ENCODE data around the gene TEX11.

Gene TEX11

DNA sequence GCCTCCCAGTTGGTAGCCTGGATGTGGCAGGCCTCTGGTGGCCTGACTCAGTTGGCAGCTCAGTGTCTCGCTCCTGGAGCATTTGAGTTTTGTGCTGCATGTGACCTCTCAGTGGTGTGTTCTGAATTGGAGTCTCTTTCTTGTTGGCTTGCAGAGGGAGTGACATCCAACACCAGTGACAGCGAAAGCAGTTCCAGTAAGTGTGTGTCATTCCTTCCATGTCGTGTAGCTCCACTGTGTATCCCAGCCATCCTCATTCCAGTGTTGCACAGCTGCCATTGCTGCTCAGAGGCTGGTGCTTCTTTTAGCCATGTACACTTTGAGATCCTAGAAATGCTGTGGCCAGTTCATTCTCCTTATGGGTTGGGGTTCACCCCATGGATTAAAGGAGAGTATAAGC is 411.5 kb downstream of the TEX11 start:
- H3K4me2 ChIP-seq (ENCODE audit: low read depth, low read length, poor library complexity, severe bottlenecking) = no peak overlapping the region
- H3K9me3 ChIP-seq (ENCODE audit: insufficient read depth, low read length) = no peaks in the 10 kb centered on the region
- H3F3A ChIP-seq (ENCODE audit: insufficient read depth) = no peaks in the 10 kb centered on the region
- no peaks in the 10 kb centered on the region for H3K27me3 ChIP-seq (ENCODE audit: low read length)
- no peak overlapping the region for H3K27ac ChIP-seq (ENCODE audit: low read depth, low read length)
- TF ChIP-seq, protein P1, sequence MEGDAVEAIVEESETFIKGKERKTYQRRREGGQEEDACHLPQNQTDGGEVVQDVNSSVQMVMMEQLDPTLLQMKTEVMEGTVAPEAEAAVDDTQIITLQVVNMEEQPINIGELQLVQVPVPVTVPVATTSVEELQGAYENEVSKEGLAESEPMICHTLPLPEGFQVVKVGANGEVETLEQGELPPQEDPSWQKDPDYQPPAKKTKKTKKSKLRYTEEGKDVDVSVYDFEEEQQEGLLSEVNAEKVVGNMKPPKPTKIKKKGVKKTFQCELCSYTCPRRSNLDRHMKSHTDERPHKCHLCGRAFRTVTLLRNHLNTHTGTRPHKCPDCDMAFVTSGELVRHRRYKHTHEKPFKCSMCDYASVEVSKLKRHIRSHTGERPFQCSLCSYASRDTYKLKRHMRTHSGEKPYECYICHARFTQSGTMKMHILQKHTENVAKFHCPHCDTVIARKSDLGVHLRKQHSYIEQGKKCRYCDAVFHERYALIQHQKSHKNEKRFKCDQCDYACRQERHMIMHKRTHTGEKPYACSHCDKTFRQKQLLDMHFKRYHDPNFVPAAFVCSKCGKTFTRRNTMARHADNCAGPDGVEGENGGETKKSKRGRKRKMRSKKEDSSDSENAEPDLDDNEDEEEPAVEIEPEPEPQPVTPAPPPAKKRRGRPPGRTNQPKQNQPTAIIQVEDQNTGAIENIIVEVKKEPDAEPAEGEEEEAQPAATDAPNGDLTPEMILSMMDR (IDR thresholded peaks at IDR 0.05; ENCODE audit: insufficient read depth, low read length, poor library complexity, severe bottlenecking) = no peak
- TF ChIP-seq EZH2phosphoT487 (conservative IDR thresholded peaks at IDR 0.05; ENCODE audit: low read length) = no peak
- H2AFZ ChIP-seq (ENCODE audit: low read depth, low read length, severe bottlenecking) = no peak overlapping the region
- no peak overlapping the region for H3K4me3 ChIP-seq (ENCODE audit: insufficient read depth, low read length, poor library complexity, severe bottlenecking)
- no peaks in the 10 kb centered on the region for H4K20me1 ChIP-seq (ENCODE audit: low read depth, low read length)
- H3K9ac ChIP-seq (ENCODE audit: low read length) = no peak overlapping the region
- no peaks in the 10 kb centered on the region for H3K79me2 ChIP-seq (ENCODE audit: insufficient read depth, low read length)
- H3K36me3 ChIP-seq (ENCODE audit: low read length) = no peaks in the 10 kb centered on the region
- H3K9me2 ChIP-seq (replicated peaks; ENCODE audit: insufficient read depth, low read length) = no peaks in the 10 kb centered on the region

DNA sequence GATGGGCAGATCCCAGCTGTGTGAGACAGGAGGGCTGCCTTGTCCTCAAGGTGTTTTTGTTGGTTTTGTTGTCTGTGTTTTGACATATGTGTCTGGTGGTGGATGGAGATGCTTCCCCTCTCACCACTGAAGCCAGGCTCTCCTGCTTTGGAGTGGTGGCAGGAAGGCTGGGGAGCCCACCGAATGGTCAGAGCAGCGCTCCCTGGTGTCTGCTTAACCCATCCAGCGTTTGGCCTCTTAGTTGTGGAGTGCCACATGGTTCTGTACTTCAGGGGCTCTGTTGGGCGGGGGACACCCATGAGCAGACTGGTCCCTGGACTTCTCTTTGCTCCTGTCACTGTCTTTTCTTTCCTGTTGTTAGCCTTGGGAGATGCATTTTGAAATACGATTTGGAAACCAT is 412.0 kb downstream of the TEX11 start:
- TF ChIP-seq, protein P1 (IDR thresholded peaks at IDR 0.05; ENCODE audit: insufficient read depth, low read length, poor library complexity, severe bottlenecking) = no peak
- TF ChIP-seq EZH2phosphoT487 (conservative IDR thresholded peaks at IDR 0.05; ENCODE audit: low read length) = no peak
- no peak overlapping the region for H3K4me2 ChIP-seq (ENCODE audit: low read depth, low read length, poor library complexity, severe bottlenecking)
- H3K36me3 ChIP-seq (ENCODE audit: low read length) = no peaks in the 10 kb centered on the region
- no peaks in the 10 kb centered on the region for H3K9me3 ChIP-seq (ENCODE audit: insufficient read depth, low read length)
- H3K27ac ChIP-seq (ENCODE audit: low read depth, low read length) = no peak overlapping the region
- H3F3A ChIP-seq (ENCODE audit: insufficient read depth) = no peaks in the 10 kb centered on the region
- H3K4me3 ChIP-seq (ENCODE audit: insufficient read depth, low read length, poor library complexity, severe bottlenecking) = no peak overlapping the region
- H4K20me1 ChIP-seq (ENCODE audit: low read depth, low read length) = no peaks in the 10 kb centered on the region
- H3K9me2 ChIP-seq (replicated peaks; ENCODE audit: insufficient read depth, low read length) = no peaks in the 10 kb centered on the region
- H3K79me2 ChIP-seq (ENCODE audit: insufficient read depth, low read length) = no peaks in the 10 kb centered on the region
- no peak overlapping the region for H2AFZ ChIP-seq (ENCODE audit: low read depth, low read length, severe bottlenecking)
- no peaks in the 10 kb centered on the region for H3K27me3 ChIP-seq (ENCODE audit: low read length)
- no peak overlapping the region for H3K9ac ChIP-seq (ENCODE audit: low read length)

DNA sequence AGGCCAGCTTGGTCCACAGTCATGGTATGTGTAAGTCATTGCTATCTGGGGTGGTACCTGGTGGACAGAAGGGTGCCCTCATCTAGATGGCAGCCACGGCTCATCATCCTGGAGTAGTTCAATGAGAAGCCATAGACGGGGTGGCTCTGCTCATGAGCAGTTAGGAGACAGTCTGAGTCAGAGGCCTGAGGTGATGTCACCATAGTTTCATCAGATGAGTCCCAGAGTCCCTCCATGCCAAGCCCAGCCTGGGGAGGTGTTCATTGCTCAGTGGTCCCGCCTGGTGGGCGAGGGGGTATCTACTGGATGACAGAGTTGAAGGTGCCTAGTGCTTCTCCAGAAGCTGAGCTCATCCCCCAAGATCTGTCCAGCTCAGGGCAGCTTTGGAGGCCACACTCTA is 414.1 kb downstream of the TEX11 start:
- Histone ChIP-seq H3K4me2 (ENCODE audit: low read depth, low read length, poor library complexity, severe bottlenecking) (no peak overlapping the region), H3F3A (ENCODE audit: insufficient read depth) (no peaks in the 10 kb centered on the region), H3K27me3 (ENCODE audit: low read length) (no peaks in the 10 kb centered on the region), H3K4me3 (ENCODE audit: insufficient read depth, low read length, poor library complexity, severe bottlenecking) (no peak overlapping the region), H3K27ac (ENCODE audit: low read depth, low read length) (no peak overlapping the region), H3K9me3 (ENCODE audit: insufficient read depth, low read length) (no peaks in the 10 kb centered on the region), H2AFZ (ENCODE audit: low read depth, low read length, severe bottlenecking) (no peak overlapping the region), H3K9ac (ENCODE audit: low read length) (no peak overlapping the region), H4K20me1 (ENCODE audit: low read depth, low read length) (no peaks in the 10 kb centered on the region), H3K36me3 (ENCODE audit: low read length) (no peaks in the 10 kb centered on the region), H3K9me2 (replicated peaks; ENCODE audit: insufficient read depth, low read length) (no peaks in the 10 kb centered on the region), H3K79me2 (ENCODE audit: insufficient read depth, low read length) (no peaks in the 10 kb centered on the region)
- TF ChIP-seq EZH2phosphoT487 (conservative IDR thresholded peaks at IDR 0.05; ENCODE audit: low read length) = no peak
- TF ChIP-seq, protein P1 (IDR thresholded peaks at IDR 0.05; ENCODE audit: insufficient read depth, low read length, poor library complexity, severe bottlenecking) = no peak
